ENCODE data around the gene LRRK2. TPM values are rescaled to one million over a fixed set of nuclear protein-coding genes. Genes with fewer than 3 reads are reported as not detected.

Gene LRRK2
- total RNA-seq, 2 donors from 2014 or later: 1.2 to 1.9 TPM

- Histone ChIP-seq H3K36me3 (ENCODE audit: control insufficient read depth, insufficient read depth, low read length) (no peaks in the 10 kb centered on the region), H3K4me1 (ENCODE audit: control insufficient read depth, insufficient read depth, low read length) (no peaks in the 10 kb centered on the region), H3K27me3 (ENCODE audit: control insufficient read depth, insufficient read depth, low read length, poor library complexity, severe bottlenecking) (no peaks in the 10 kb centered on the region), H3K4me3 (ENCODE audit: low read length) (no peak overlapping the region), H3K9me3 (ENCODE audit: control insufficient read depth, low read length) (peaks cover 8% of the 10 kb centered on the region), H3K27ac (ENCODE audit: low read depth, low read length) (no peak overlapping the region), H3K9ac (ENCODE audit: extremely low read depth, low read length, poor library complexity, severe bottlenecking) (no peak overlapping the region)
- H3K27ac Mint-ChIP-seq: no peak overlapping the region
- no peaks in the 10 kb centered on the region for H3K36me3 Mint-ChIP-seq (ENCODE audit: low read depth)
- 98% methylated on average over 2 of the region's 2 CpGs; no CpG with 5 or more reads in 1 of the 2 experiments for WGBS, 2 experiments (ENCODE audit: insufficient coverage in 1 of 2, insufficient read length in 1 of 2)
- H3K27me3 Mint-ChIP-seq (ENCODE audit: insufficient read depth): no peaks in the 10 kb centered on the region
- peaks cover 7% of the 10 kb centered on the region for H3K4me1 Mint-ChIP-seq
- peaks cover 1% of the 10 kb centered on the region for H3K9me3 Mint-ChIP-seq
- TF ChIP-seq CTCF (conservative IDR thresholded peaks at IDR 0.05): no peak
- DNase-seq: no peak
- H3K4me3 Mint-ChIP-seq: no peak overlapping the region
These were observed 111.2 kb downstream of the LRRK2 start for GRCh38 chr12:40335991-40336390.

- H3K36me3 ChIP-seq (ENCODE audit: control insufficient read depth, insufficient read depth, low read length): no peaks in the 10 kb centered on the region
- no peaks in the 10 kb centered on the region for H3K27me3 ChIP-seq (ENCODE audit: control insufficient read depth, insufficient read depth, low read length, poor library complexity, severe bottlenecking)
- H3K27ac ChIP-seq (ENCODE audit: low read depth, low read length): no peak overlapping the region
- no peak for DNase-seq
- H3K27me3 Mint-ChIP-seq (ENCODE audit: insufficient read depth): no peaks in the 10 kb centered on the region
- TF ChIP-seq CTCF (conservative IDR thresholded peaks at IDR 0.05): peak; percentile 81
- H3K9ac ChIP-seq (ENCODE audit: extremely low read depth, low read length, poor library complexity, severe bottlenecking): no peak overlapping the region
- peaks cover 1% of the 10 kb centered on the region for H3K9me3 Mint-ChIP-seq
- H3K27ac Mint-ChIP-seq: no peak overlapping the region
- peaks cover 2% of the 10 kb centered on the region for H3K9me3 ChIP-seq (ENCODE audit: control insufficient read depth, low read length)
- no peaks in the 10 kb centered on the region for H3K4me1 ChIP-seq (ENCODE audit: control insufficient read depth, insufficient read depth, low read length)
- H3K36me3 Mint-ChIP-seq (ENCODE audit: low read depth): no peaks in the 10 kb centered on the region
- no CpG with 5 or more reads among the region's 1 CpG for WGBS, 2 experiments (ENCODE audit: insufficient coverage in 1 of 2, insufficient read length in 1 of 2)
- no peak overlapping the region for H3K4me3 ChIP-seq (ENCODE audit: low read length)
- peaks cover 7% of the 10 kb centered on the region for H3K4me1 Mint-ChIP-seq
- H3K4me3 Mint-ChIP-seq: no peak overlapping the region
These were observed 111.9 kb downstream of the LRRK2 start for GRCh38 chr12:40336573-40337199.

GRCh38 chr12:40338071-40338470 is 113.3 kb downstream of the LRRK2 start:
- no peaks in the 10 kb centered on the region for H3K9me3 Mint-ChIP-seq
- DNase-seq: no peak
- Histone ChIP-seq H3K4me3 (ENCODE audit: low read length) (no peak overlapping the region), H3K27ac (ENCODE audit: low read depth, low read length) (no peak overlapping the region), H3K27me3 (ENCODE audit: control insufficient read depth, insufficient read depth, low read length, poor library complexity, severe bottlenecking) (no peaks in the 10 kb centered on the region), H3K9me3 (ENCODE audit: control insufficient read depth, low read length) (no peaks in the 10 kb centered on the region), H3K9ac (ENCODE audit: extremely low read depth, low read length, poor library complexity, severe bottlenecking) (no peak overlapping the region), H3K4me1 (ENCODE audit: control insufficient read depth, insufficient read depth, low read length) (no peaks in the 10 kb centered on the region), H3K36me3 (ENCODE audit: control insufficient read depth, insufficient read depth, low read length) (no peaks in the 10 kb centered on the region)
- no peak overlapping the region for H3K4me3 Mint-ChIP-seq
- 71 to 81% methylated on average over 1 of the region's 1 CpG for WGBS, 2 experiments (ENCODE audit: insufficient coverage in 1 of 2, insufficient read length in 1 of 2)
- TF ChIP-seq CTCF (conservative IDR thresholded peaks at IDR 0.05): no peak
- H3K36me3 Mint-ChIP-seq (ENCODE audit: low read depth): no peaks in the 10 kb centered on the region
- no peaks in the 10 kb centered on the region for H3K27me3 Mint-ChIP-seq (ENCODE audit: insufficient read depth)
- no peak overlapping the region for H3K27ac Mint-ChIP-seq
- peaks cover 4% of the 10 kb centered on the region for H3K4me1 Mint-ChIP-seq

Data from endodermal cell (in vitro differentiated cells).